ENCODE measurements around the gene POLE.
A peak's percentile ranks its signal among the peaks of the same experiment; 100 is the strongest.
"Not testable (repeated sequence)": the region's sequence is repeated elsewhere in the genome, so short reads cannot be mapped to it uniquely, and the experiment has no call there.

The POLE gene

GRCh38 chr12:132719141-132719953 is 32.2 kb upstream of the POLE start:
- no peak for DNase-seq (ENCODE audit: low read depth)

GRCh38 chr12:132718644-132719043 is 31.5 kb upstream of the POLE start:
- no peak for DNase-seq (ENCODE audit: low read depth)

DNA sequence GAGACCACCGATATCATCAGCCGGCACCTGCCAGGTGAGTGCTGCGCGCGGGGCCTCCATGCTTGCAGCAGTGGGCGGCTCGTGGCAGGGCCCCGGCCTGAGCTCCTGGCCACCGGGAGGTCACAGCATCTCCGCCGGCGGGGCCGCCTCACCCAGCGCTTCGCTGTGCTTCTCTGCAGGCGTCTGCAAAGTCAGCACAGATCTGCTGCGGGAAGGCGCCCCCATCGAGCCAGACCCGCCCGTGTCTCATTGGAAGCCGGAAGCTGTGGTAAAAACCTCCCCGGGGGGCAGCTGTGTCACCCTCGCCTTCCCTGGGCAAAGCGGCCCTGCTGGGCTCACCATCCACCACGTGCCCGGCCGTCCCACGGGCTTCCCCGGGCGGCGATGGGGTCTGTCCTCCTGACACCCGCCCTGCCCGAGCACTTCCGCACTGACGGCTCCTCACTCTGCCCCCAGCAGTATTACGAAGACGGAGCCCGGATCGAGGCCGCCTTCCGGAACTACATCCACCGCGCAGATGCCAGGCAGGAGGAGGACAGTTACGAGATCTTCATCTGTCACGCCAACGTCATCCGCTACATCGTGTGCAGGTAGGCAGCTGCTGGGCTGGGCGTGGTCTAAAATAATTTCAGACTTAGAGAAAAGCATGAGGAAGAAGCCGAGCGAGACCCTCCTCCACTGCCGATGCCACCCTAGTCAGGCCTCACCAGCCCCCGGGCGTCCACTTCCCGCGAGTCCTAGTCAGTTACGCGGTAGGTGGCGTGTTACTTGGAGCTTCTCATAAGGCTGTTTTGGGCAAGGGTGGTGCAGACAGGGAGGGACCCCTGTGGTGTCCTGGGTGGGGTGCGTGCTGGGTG is 30.6 kb upstream of the POLE start:
- DNase-seq (ENCODE audit: low read depth) = no peak

- DNase-seq (ENCODE audit: low read depth) = no peak
Observed at GRCh38 chr12:132717011-132717410, 29.9 kb upstream of the POLE start.

DNA sequence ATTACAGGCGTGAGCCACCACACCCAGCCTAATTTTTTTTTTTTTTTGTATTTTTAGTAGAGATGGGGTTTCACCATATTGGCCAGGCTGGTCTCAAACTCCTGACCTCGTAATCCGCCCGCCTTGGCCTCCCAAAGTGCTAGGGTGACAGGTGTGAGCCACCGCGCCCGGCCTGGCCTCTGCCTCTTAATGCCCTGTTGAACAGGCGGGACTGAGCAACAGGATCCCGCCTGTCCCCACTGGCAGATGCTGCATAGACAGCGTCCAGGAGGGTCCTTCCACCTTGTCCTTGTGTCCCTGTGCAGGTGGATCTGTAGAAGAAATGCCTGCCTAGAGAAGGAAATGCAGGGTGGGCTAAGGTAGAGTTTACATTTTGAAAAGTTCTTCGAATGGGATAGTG is 29.2 kb upstream of the POLE start:
- no peak for DNase-seq (ENCODE audit: low read depth)

DNA sequence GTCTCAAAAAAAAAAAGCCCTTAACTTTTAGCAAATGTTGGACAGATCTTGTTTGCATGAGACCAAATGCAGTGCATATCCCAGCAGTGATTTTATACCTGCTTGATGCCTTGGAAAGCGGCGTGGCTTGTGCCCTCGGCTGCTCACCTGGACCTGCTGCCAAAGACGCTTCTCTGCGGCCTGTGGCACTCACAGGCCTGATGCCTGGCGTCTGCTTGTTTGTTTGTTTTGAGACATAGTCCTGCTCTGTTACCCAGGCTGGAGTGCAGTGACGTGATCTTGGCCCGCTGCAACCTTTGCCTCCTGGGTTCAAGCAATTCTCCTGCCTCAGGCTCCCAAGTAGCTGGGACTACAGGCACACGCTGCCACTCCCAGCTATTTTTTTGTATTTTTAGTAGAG is 28.7 kb upstream of the POLE start:
- no peak for DNase-seq (ENCODE audit: low read depth)

- no peak for DNase-seq (ENCODE audit: low read depth)
Observed at GRCh38 chr12:132713123-132713522, 26.0 kb upstream of the POLE start.

DNA sequence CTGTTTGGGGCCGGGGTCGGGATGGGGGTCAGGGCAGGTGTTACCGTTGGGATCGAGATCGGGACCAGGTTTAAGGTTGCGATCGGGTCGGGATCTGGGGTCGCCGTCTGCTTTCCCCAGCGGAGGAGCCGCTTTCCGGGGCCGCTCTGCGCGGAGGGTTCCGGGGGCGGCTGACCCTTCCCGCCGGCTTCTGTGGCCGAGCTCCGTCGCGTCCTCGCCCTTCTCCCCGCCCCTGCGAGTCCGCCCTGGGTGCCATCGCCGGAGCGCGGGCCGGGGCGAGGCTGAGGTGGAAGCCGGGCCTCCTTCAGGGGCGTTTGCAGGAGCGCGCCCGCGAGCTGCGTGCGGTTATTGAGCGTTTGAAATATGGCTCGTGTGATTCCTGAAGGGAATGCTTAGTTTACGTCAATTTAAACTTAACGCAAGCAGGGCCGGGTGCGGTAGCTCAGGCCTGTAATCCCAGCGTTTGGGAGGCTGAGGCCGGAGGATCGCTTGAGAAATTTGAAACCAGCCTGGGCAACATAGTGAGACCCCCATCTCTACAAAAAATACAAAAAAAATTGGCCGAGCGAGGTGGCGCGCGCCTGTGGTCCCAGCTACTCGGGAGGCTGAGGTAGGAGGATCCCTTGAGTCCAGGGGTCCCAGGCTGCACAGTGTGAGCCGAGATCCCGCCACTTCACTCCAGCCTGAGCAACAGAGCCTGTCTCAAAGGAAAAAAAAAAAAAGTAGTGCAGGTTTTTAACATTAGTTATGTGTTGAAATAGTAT is 24.1 kb upstream of the POLE start:
- DNase-seq (ENCODE audit: low read depth) = no peak

- peak; percentile 72 for DNase-seq (ENCODE audit: low read depth)
Observed at GRCh38 chr12:132710405-132711079, 23.4 kb upstream of the POLE start, which contains the start of gene PGAM5. Gene PGAM5 (plus strand): TSS chr12:132710842. CDS start chr12:132710877, 35 bp downstream.

DNA sequence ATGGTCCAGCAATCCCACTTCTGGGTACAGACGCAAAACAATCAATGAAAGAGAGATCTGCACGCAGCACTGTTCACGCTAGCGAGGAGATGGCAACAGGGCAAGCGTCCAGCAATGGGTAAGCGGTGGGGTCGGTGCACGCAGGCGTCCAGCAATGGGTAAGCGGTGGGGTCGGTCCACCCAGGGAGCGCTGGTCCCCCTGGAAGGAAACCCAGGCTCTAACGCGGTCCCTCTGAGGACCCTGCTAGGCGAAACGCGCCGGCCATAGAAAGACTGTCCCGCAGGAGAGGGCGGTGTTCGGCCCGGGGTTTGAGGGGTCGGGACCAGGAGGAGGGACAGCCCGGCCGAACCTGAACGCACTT is 22.9 kb upstream of the POLE start:
- DNase-seq (ENCODE audit: low read depth) = no peak

DNA sequence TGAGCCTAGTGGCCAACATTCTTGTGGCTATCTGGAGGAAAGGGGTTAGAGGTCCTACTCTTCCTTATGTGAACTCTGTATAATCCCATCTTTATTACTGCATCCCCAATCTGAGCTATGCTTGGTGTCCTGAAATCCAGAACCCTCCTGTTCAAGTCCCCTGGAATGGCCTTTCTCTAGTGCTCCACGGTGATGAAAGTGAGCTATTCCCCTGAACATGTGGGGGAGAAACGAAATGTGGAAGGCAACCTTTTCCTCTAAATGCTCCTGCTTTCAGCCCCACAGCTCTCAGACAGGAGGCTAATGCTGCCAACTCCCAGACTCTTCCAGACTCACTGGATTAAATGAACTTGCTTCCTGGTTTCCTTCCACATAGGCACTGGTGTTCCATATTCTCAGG is 21.0 kb upstream of the POLE start:
- DNase-seq (ENCODE audit: low read depth) = no peak

GRCh38 chr12:132707241-132707640 is 20.1 kb upstream of the POLE start:
- no peak for DNase-seq (ENCODE audit: low read depth)

DNA sequence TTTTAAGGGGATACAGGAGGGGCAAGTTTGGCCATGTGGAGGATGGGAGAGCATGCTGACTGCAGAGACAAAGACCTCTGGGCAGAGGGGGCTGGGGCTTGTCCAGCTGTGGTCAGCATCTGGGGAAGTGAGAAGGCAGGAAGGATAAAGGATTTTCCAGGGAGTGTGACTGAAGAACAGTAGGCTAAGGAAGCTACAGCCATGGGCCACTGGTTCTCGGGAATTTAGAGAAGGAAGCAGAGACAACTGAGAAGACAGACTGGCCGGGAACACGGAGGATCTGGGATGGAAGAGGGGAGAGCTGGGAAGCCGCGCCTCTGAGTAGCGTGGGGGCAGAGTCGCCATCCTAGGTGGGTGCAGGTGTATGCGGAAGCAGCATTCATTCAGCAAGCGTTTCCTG is 16.5 kb upstream of the POLE start:
- no peak for DNase-seq (ENCODE audit: low read depth)

DNA sequence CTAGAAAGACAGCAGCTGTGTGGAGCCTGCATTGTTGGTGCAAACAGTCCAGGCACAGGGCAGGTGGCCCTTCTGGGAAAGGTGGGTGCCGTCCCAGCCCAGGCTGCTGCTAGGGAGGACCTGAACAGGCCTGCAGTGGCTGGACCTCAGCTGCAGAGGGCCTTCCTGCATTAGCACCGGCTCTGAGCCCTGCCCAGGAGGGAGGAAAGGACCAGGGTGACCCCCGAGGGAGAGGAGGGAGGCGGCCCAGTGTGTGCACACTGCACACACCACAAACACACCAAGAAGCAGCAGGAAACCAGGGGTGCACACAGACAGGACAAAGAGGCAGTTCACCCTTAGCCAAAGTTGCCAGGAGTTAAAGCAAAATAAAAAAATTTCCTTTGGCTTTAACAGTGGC is 15.5 kb upstream of the POLE start:
- no peak for DNase-seq (ENCODE audit: low read depth)

- peak; percentile 62 for DNase-seq (ENCODE audit: low read depth)
Observed at GRCh38 chr12:132700212-132700822, 13.2 kb upstream of the POLE start.

DNA sequence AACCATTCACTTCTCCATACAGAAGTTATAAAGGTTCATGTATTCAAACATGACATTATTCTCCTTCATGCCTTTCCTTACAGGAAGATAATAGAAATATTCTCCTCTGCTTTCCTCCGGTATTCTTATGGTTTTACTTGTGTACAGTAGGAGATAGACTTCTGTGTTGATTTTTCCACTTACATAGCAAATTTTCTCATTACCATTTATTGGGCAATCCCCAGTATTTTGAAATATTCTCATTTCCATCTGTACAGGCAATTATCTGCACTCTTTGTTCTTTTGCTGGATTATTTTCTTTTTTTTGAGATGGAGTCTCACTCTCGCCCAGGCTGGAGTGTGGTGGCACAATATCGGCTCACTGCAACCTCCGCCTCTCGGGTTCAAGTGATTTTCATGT is 11.2 kb upstream of the POLE start:
- peak; percentile 61 for DNase-seq (ENCODE audit: low read depth)

GRCh38 chr12:132695431-132695830 is 8.3 kb upstream of the POLE start:
- no peak for DNase-seq (ENCODE audit: low read depth)

DNA sequence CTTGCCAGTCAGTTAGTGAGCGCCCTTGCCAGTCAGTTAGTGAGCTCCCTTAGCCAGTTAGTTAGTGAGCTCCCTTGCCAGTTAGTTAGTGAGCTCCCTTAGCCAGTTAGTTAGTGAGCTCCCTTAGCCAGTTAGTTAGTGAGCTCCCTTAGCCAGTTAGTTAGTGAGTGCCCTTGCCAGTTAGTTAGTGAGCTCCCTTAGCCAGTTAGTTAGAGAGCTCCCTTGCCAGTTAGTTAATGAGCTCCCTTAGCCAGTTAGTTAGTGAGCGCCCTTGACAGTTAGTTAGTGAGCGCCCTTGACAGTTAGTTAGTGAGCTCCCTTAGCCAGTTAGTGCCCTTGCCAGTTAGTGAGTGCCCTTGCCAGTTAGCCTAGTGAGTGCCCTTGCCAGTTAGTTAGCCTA is 7.7 kb upstream of the POLE start:
- not testable (repeated sequence) for DNase-seq (ENCODE audit: low read depth)

DNA sequence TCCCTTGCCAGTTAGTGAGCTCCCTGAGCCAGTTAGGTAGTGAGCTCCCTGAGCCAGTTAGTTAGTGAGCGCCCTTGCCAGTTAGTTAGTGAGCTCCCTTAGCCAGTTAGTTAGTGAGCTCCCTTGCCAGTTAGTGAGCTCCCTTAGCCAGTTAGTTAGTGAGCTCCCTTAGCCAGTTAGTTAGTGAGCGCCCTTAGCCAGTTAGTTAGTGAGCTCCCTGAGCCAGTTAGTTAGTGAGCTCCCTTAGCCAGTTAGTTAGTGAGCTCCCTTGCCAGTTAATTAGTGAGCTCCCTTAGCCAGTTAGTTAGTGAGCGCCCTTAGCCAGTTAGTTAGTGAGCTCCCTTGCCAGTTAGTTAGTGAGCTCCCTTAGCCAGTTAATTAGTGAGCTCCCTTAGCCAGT is 4.9 kb upstream of the POLE start:
- not testable (repeated sequence) for DNase-seq (ENCODE audit: low read depth)

- no peak for DNase-seq (ENCODE audit: low read depth)
Observed at GRCh38 chr12:132690112-132690511, 3.0 kb upstream of the POLE start.

DNA sequence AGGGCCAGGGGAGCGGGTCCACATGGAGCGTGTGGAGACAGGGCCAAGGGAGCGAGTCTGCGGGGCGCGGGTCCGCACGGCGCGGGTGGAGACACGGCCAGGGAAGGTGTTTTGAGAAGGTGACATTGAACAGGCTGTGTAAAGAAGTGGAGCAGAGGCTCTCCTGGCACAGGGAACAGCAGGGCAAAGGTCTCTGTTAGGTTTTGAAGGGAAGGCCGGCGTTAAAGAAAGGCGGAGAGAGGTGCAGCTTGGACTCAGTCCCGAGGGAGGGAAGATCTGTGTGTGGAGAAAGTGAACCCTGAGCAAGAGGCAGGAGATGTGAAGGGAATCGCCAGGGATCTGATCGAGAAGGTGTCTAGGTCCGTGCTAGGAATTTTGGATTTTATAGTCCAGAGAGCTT is 2.1 kb upstream of the POLE start:
- DNase-seq (ENCODE audit: low read depth) = no peak

DNA sequence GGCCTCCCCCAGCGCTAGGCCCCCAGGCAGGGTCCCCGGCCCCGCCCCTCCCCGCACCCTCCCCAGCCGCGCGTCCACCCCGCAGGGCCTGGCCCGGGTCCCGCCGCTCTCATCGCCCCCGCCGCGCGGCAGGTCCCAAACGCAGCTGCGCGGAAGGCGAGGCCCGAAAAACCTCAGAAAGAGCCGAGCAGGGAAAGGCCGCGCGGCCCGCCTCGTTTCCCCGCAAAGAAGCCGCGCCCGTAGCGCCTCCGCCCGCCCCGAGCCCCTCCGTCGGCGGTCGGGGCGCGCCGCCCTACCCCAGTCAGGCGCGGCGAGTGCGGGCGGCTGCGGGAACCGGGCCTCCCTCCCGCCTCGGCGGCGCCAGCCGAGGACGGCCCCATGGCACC is 324 bp downstream of the POLE start:
- DNase-seq (ENCODE audit: low read depth) = no peak

All from fibroblast of gingiva (primary cell).